ENCODE data around the gene PLEKHJ1.

The PLEKHJ1 gene

DNA sequence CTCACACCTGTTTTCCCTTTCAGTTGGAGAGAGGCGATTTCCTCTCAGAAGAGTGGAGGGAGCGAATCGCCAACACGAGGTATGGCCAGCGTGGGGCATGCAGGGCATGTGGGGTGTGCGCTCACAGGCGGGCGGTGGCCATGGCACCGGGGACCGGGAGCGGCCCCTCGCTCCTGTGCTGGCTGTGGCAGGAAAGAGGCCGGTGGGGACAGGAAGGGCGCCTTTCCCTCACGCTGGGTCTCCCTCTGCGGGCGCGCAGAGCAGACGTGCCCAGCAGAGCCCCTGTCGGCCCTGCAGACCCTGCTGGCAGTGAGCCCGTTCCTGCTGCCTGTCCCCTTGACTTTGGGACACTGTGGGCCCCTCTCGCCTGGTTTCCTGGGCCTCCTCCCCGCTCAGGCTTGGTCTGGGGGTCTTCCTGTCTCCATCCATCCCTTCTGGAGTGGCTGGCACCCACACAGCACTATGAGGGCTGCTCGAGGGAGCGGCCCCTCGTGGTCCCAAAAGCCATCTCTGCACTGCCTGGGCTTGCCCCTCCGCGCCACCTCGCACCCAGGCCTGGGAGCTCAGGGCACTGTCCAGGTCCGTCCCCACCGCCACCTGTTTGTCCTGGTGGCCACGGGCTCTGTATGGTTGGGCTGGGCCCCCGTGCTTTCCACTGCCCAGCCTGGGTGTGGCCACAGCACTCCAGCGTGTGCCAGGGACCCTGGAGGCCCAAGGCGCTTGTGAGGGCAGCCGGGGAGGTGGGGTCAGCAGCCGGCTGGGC, 36.1 kb downstream of the PLEKHJ1 start:
- H3K27ac ChIP-seq, result no peak overlapping the region
- no peak for TF ChIP-seq ZFX (IDR thresholded peaks at IDR 0.05)
- TF ChIP-seq, protein P1, sequence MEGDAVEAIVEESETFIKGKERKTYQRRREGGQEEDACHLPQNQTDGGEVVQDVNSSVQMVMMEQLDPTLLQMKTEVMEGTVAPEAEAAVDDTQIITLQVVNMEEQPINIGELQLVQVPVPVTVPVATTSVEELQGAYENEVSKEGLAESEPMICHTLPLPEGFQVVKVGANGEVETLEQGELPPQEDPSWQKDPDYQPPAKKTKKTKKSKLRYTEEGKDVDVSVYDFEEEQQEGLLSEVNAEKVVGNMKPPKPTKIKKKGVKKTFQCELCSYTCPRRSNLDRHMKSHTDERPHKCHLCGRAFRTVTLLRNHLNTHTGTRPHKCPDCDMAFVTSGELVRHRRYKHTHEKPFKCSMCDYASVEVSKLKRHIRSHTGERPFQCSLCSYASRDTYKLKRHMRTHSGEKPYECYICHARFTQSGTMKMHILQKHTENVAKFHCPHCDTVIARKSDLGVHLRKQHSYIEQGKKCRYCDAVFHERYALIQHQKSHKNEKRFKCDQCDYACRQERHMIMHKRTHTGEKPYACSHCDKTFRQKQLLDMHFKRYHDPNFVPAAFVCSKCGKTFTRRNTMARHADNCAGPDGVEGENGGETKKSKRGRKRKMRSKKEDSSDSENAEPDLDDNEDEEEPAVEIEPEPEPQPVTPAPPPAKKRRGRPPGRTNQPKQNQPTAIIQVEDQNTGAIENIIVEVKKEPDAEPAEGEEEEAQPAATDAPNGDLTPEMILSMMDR (conservative IDR thresholded peaks at IDR 0.05), result no peak

DNA sequence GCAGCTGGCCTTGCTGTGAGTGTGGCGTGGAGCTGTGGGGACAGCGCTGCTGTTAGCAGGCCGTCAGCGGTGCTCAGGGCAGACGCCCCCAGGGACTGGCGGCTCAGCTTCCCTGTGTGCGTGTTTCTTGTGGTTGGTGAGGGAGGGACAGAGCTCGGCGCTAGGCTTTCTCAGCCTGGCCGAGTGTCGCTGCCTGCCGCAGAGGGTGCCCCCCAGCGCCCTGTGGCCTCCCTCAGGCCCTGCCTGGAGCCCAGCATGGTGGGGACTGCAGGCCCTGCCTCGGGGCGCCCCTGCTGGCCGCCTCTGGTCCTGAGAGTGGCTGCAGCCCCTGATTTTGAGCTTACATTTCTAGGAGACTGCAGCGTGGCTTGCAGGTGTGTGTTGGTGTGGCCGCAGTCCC, 36.9 kb downstream of the PLEKHJ1 start:
- H3K27ac ChIP-seq, result no peak overlapping the region
- no peak for TF ChIP-seq ZFX (IDR thresholded peaks at IDR 0.05)
- TF ChIP-seq, protein P1 (conservative IDR thresholded peaks at IDR 0.05), result no peak

DNA sequence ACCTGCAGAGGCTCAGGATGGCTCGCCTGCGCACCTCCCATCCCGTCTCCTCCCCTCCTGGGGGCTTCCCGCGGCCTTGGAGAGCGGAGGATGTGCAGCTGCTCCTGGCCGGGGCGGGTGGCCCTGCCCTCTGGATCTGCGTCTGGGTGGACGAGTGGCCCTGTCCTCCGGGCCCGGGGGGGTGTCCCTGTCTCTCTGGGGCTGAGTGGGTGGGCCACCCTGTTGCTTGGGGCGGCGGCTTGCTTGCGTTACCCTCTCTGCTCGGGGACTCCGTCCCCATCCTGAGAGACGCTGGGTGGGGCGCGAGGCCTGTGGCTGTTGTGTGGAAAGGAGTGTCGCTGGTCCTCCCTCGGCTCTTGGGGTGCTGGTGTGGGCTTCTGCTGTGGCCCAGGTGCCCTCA, 37.8 kb downstream of the PLEKHJ1 start:
- no peak overlapping the region for H3K27ac ChIP-seq
- no peak for TF ChIP-seq ZFX (IDR thresholded peaks at IDR 0.05)
- TF ChIP-seq, protein P1 (conservative IDR thresholded peaks at IDR 0.05), result no peak

DNA sequence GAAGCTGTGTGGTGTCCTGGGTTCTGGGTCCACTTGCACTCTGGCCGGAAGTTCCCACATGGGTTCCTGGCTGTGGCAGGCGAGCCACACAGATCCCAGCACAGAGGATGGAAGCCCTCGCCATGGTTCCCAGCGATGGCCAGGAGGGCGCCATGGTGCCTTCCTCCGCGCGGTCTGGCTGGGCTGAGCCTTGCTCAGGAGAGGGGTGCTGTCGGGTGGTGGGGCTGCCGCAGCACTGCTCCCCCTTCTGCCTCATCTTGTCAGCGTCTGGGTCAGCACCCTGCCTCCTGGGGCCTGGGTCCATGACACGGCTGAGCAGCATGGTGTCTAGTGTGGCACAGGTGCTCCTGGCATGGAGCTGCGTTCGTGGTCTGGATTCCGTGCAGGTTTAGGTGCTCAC, 38.9 kb downstream of the PLEKHJ1 start:
- H3K27ac ChIP-seq, result no peak overlapping the region
- TF ChIP-seq, protein P1 (conservative IDR thresholded peaks at IDR 0.05), result no peak
- no peak for TF ChIP-seq ZFX (IDR thresholded peaks at IDR 0.05)

DNA sequence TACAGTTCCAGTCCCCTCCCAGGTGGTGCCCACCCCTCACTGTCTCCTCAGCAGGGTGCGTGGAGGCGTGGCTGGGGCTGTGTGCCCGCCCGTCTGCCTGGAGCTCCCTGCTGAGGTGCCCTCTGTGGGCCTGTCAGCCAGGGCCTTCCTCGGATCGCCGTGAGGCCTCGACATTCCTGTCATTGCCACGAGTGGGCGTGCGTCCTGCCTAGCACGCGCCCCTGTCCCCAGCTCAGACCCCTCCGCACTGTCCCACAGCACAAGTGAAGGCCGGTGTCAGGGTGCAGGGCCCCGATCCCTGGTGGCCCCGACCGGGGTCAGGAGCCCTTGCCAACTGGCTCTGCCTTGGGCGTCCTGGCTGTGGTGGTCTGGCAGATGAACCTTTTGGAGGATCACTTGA, 40.2 kb downstream of the PLEKHJ1 start:
- H3K27ac ChIP-seq, result no peak overlapping the region

DNA sequence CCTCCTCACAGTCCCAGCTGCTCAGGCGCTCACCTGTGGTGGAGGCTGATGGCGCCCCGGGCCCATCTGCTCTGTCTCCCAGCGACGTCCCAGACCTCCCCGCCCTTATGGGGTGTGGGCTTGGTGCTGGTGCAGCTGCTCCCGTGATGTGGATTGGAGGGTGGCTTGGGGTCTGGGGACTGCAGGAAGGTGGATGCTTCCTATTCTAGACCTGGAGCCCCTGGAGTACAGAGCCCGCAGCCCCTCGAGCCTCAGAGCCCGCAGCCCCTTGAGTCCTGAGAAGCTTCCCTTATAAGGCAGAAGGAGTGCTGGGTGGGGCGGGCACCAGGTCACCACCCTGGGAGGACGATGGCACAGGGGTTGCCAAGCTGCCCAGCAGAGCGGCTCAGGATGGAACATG, 40.8 kb downstream of the PLEKHJ1 start:
- TF ChIP-seq, protein P1 (conservative IDR thresholded peaks at IDR 0.05), result no peak
- no peak for TF ChIP-seq ZFX (IDR thresholded peaks at IDR 0.05)
- no peak overlapping the region for H3K27ac ChIP-seq

More for the DNA sequence above, 40.2 kb downstream of the PLEKHJ1 start:
- TF ChIP-seq ZFX (IDR thresholded peaks at IDR 0.05), result no peak
- TF ChIP-seq, protein P1 (conservative IDR thresholded peaks at IDR 0.05), result no peak

DNA sequence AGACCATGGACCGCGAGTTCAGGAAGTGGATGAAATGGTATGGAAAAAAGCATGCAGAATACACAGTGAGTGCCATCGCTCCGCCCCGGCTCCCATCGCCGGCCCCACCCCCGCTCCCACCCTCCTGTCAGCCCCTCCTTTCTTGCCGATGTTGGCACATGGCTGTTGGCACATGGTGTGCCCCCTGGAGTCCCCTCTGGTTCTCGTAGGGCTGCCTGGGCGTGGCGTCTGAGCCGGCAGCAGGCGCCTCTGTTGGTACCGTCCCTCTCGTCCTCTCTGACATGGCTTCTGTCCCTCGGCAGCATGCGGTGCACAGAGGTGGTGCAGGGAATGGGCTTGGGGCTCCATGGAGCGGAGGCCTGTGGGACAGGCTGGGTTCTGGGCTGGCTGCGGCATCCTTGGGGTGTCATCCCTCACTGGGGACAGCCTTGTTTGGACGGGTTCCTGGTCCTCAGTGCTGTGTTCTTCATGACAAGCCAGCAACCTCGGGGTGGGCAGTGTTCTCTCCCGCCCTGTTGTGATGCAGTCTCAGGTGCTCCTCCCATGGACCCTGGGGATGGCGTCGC, 41.5 kb downstream of the PLEKHJ1 start:
- no peak overlapping the region for H3K27ac ChIP-seq
- TF ChIP-seq, protein P1 (conservative IDR thresholded peaks at IDR 0.05), result no peak
- TF ChIP-seq ZFX (IDR thresholded peaks at IDR 0.05), result no peak

Data from C4-2B (cell line).